Keratinocyte (primary cell): ENCODE results near the gene AUP1. TPM values are rescaled to one million over a fixed set of nuclear protein-coding genes. Genes with fewer than 3 reads are reported as not detected.

Experiments used
- DNase-seq: peaks from one replicate; pipeline ENCODE4 v3.0.0-alpha.2; 2011; ENCODE audit warnings: low read depth, missing footprints, low spot score
- FAIRE-seq: peaks from 2 replicates; lab custom pipeline; 2011; peaks lifted over from hg19 to GRCh38; lab: Jason Lieb, UNC
- H2AFZ ChIP-seq: 2 replicates; pipeline ENCODE4 v1.6.0; 2012; ENCODE audit warnings: low read length, control low read depth, inconsistent platforms; ENCODE audit not compliant: control insufficient read depth
- H3K27ac ChIP-seq: 2 replicates; pipeline ENCODE4 v1.5.1; 2011; ENCODE audit warnings: low read length; ENCODE audit not compliant: control insufficient read depth, insufficient read depth
- H3K27me3 ChIP-seq: 3 replicates; pipeline ENCODE4 v1.6.0; 2011; ENCODE audit warnings: low read length; ENCODE audit not compliant: control insufficient read depth, insufficient read depth; ENCODE audit errors: extremely low read depth
- H3K36me3 ChIP-seq, 2 experiments: 2 replicates in 1 of 2; 3 replicates in 1 of 2; pipeline ENCODE4 v1.5.1; 2011; ENCODE audit warnings: low read length in 2 of 2, mild to moderate bottlenecking in 1 of 2; ENCODE audit not compliant: control insufficient read depth in 2 of 2, insufficient read depth in 2 of 2; ENCODE audit errors: extremely low read depth in 1 of 2
- H3K4me1 ChIP-seq: 3 replicates; pipeline ENCODE4 v1.5.1; 2011; ENCODE audit warnings: low read length; ENCODE audit not compliant: control insufficient read depth, insufficient read depth; ENCODE audit errors: extremely low read depth
- H3K4me2 ChIP-seq: 3 replicates; pipeline ENCODE4 v1.6.0; 2011; ENCODE audit warnings: low read depth, low read length; ENCODE audit not compliant: control insufficient read depth, insufficient read depth; ENCODE audit errors: extremely low read depth
- H3K4me3 ChIP-seq, 3 experiments: fragments of 200-600 bp in 1 of 3; sonication (generic) in 1 of 3; 2 replicates in 2 of 3; 3 replicates in 1 of 3; pipeline ENCODE4 v1.5.1; 2011 to 2016; ENCODE audit warnings: low read length in 3 of 3, mild to moderate bottlenecking in 3 of 3, control low read depth in 2 of 3, inconsistent platforms in 1 of 3, low read depth in 1 of 3, mixed read lengths in 1 of 3, mixed run types in 1 of 3, moderate library complexity in 1 of 3; ENCODE audit not compliant: control insufficient read depth in 2 of 3, insufficient read depth in 2 of 3; ENCODE audit errors: extremely low read depth in 1 of 3
- H3K79me2 ChIP-seq: 2 replicates; pipeline ENCODE4 v1.6.0; 2012; ENCODE audit warnings: low read length; ENCODE audit not compliant: control insufficient read depth, insufficient read depth
- H3K9ac ChIP-seq: 3 replicates; pipeline ENCODE4 v1.6.0; 2011; ENCODE audit warnings: low read length; ENCODE audit not compliant: control insufficient read depth, insufficient read depth; ENCODE audit errors: extremely low read depth
- H3K9me1 ChIP-seq: 3 replicates; pipeline ENCODE4 v1.6.0; 2011; ENCODE audit warnings: low read length; ENCODE audit not compliant: control insufficient read depth, insufficient read depth; ENCODE audit errors: extremely low read depth
- H3K9me3 ChIP-seq: 2 replicates; pipeline ENCODE4 v1.5.1; 2012; ENCODE audit warnings: low read depth, low read length; ENCODE audit not compliant: control insufficient read depth
- H4K20me1 ChIP-seq: 3 replicates; pipeline ENCODE4 v1.6.0; 2011; ENCODE audit warnings: low read length; ENCODE audit not compliant: control insufficient read depth, insufficient read depth; ENCODE audit errors: extremely low read depth
- CTCF ChIP-seq, 3 experiments: IDR thresholded peaks in 1 of 3; conservative IDR thresholded peaks in 1 of 3; optimal IDR thresholded peaks in 1 of 3; 2 replicates in 2 of 3; 3 replicates in 1 of 3; pipeline versions ENCODE3 to v1.5.1; 2011; ENCODE audit warnings: low read length in 3 of 3, mild to moderate bottlenecking in 3 of 3, moderate library complexity in 2 of 3, control low read depth in 1 of 3, inconsistent platforms in 1 of 3; ENCODE audit not compliant: insufficient read depth in 2 of 3; ENCODE audit errors: extremely low read depth in 1 of 3
- EZH2 ChIP-seq: IDR thresholded peaks from one replicate; pipeline ENCODE4 v1.6.1; 2012; ENCODE audit warnings: inconsistent platforms, mild to moderate bottlenecking, low read length, moderate library complexity
- dilution Hi-C: fragments of 300-500 bp; cut with MboI; formaldehyde crosslinking; loops from one replicate; pipeline ENCODE4 v1.7.0; 2020; ENCODE audit warnings: low sequenced_read_pairs; ENCODE audit not compliant: extremely low pct_ligation_motif_present
- polyA plus RNA-seq, 5 experiments: library from polyadenylated mRNA; depleted of rRNA in 3 of 5; stranded (reverse) in 3 of 5; stranded (forward) in 1 of 5; unstranded in 1 of 5; fragments of >200 nt; gene quantifications; 1 replicate in 1 of 5; 2 replicates in 3 of 5; 3 replicates in 1 of 5; pipeline versions ENCODE4 v1.2.1 to v1.2.3, GENCODE V29; 2011 to 2012; ENCODE audit warnings: missing spikeins in 2 of 5, low read depth in 1 of 5, low replicate concordance in 1 of 5

Gene AUP1
- polyA plus RNA-seq, 1 donor (not counting 4 experiments of a cell fraction or from before 2014, with no cell fraction given), result 94.9 TPM

GRCh38 chr2:74542978-74543377 lies 13.5 kb upstream of the AUP1 start:
- dilution Hi-C loops, result no loop called here

GRCh38 chr2:74540291-74540690 lies 10.8 kb upstream of the AUP1 start:
- H3K9ac ChIP-seq, result no peak overlapping the region
- H4K20me1 ChIP-seq, result no peaks in the 10 kb centered on the region
- no peak overlapping the region for H3K27ac ChIP-seq
- H3K4me3 ChIP-seq, result no peak overlapping the region
- H3K27me3 ChIP-seq, result no peaks in the 10 kb centered on the region
- DNase-seq (no peak), FAIRE-seq (no peak)
- H3K4me2 ChIP-seq, result no peak overlapping the region
- peaks cover 12% of the 10 kb centered on the region for H3K4me1 ChIP-seq
- peaks cover 4% of the 10 kb centered on the region for H3K9me1 ChIP-seq
- no peak overlapping the region for H2AFZ ChIP-seq
- no peak for TF ChIP-seq CTCF (optimal IDR thresholded peaks at IDR 0.05 in 1 of 3, IDR thresholded peaks at IDR 0.05 in 1 of 3, conservative IDR thresholded peaks at IDR 0.05 in 1 of 3; ENCODE audit: extremely low read depth in 1 of 3, insufficient read depth in 2 of 3, low read length in 3 of 3)
- TF ChIP-seq EZH2, result no peak
- H3K9me3 ChIP-seq, result no peaks in the 10 kb centered on the region
- dilution Hi-C loops, result no loop called here
- no peaks in the 10 kb centered on the region for H3K36me3 ChIP-seq
- no peaks in the 10 kb centered on the region for H3K79me2 ChIP-seq

More at GRCh38 chr2:74542978-74543377, 13.5 kb upstream of the AUP1 start:
- TF ChIP-seq CTCF (optimal IDR thresholded peaks at IDR 0.05 in 1 of 3, IDR thresholded peaks at IDR 0.05 in 1 of 3, conservative IDR thresholded peaks at IDR 0.05 in 1 of 3; ENCODE audit: extremely low read depth in 1 of 3, insufficient read depth in 2 of 3, low read length in 3 of 3) (no peak), EZH2 (no peak)
- DNase-seq (no peak), FAIRE-seq (no peak)
- Histone ChIP-seq H3K27me3 (no peaks in the 10 kb centered on the region), H3K79me2 (no peaks in the 10 kb centered on the region), H3K4me1 (no peaks in the 10 kb centered on the region), H2AFZ (no peak overlapping the region), H3K4me2 (no peak overlapping the region), H3K36me3 (no peaks in the 10 kb centered on the region), H3K9me1 (no peaks in the 10 kb centered on the region), H3K27ac (no peak overlapping the region), H3K9me3 (no peaks in the 10 kb centered on the region), H4K20me1 (no peaks in the 10 kb centered on the region), H3K4me3 (no peak overlapping the region), H3K9ac (no peak overlapping the region)
